HG03521 (cell line): ENCODE measurements around the gene ORM1.
"Not testable (repeated sequence)": the region's sequence is repeated elsewhere in the genome, so short reads cannot be mapped to it uniquely, and the experiment has no call there.

ENCODE experiments used
- ATAC-seq: cut with Tn5 transposase; IDR thresholded peaks from one replicate; pipeline ENCODE4 v1.9.1; 2021; ENCODE audit warnings: mild to moderate bottlenecking, moderate library complexity; ENCODE audit not compliant: unreplicated experiment

ORM1 gene

DNA sequence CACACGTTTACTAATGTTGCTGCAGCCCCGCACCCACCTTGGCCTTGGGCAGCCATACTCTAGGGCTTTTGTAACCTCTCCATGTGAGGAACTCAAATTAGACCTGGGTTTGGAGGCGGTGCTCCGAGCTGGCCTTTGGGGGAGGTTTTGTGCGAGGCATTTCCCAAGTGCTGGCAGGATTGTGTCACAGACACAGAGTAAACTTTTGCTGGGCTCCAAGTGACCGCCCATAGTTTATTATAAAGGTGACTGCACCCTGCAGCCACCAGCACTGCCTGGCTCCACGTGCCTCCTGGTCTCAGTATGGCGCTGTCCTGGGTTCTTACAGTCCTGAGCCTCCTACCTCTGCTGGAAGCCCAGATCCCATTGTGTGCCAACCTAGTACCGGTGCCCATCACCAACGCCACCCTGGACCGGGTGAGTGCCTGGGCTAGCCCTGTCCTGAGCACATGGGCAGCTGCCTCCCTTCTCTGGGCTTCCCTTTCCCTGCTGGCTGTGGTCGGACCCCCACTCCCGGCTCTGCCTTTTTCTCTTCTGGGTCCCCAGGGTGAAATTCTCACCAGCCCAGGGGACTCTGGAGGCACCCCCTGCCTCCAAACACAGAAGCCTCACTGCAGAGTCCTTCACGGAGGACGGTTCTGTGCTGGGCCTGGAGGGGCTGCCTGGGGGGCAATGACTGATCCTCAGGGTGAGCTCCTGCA lies at the start of gene ORM1:
ORM1 (plus strand) TSS at position 268 of the 701 bp plus-strand sequence; CDS start at position 304, 36 bp downstream.
- ATAC-seq: not testable (repeated sequence)

DNA sequence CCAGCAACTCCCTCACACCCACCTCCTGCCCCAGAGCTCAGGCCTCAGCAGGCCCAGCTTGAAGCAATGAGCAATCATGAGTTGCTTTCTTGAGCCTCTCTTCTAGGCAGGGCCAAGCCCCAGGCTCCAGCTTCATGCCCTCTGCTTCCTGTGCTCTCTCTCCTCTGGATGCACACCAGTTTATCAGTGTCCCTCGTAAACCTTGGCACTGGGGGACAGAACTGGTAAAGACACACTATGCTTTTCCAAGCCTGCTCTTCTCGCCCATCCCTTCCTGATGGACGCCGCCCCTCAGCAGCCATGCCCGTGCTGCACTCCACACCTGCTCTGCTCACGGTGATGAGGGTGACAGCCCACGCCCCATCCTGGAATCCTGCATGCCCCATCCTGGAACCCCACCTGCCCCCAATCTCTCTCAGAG lies 49.4 kb upstream of the ORM1 start:
- ATAC-seq: no peak

DNA sequence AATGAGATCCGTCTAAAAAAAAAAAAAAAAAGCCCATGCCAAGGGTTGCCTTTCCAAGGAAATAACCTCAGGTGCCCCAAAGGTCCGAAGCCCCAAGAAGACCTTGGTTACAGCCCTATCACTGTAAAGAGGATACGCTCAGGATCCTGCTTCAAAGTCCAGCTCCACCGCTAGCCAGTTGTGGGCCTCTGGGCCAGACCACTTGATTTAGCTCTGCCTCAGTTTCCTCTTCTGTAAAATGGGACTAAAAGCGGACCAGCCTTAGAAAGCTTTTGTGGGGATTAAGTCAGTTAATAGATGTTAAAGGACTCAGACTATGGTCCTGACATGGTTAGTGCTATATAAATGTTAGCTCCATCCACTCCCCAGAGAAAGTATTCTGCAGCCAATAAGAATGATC lies 48.7 kb upstream of the ORM1 start:
- ATAC-seq: no peak

DNA sequence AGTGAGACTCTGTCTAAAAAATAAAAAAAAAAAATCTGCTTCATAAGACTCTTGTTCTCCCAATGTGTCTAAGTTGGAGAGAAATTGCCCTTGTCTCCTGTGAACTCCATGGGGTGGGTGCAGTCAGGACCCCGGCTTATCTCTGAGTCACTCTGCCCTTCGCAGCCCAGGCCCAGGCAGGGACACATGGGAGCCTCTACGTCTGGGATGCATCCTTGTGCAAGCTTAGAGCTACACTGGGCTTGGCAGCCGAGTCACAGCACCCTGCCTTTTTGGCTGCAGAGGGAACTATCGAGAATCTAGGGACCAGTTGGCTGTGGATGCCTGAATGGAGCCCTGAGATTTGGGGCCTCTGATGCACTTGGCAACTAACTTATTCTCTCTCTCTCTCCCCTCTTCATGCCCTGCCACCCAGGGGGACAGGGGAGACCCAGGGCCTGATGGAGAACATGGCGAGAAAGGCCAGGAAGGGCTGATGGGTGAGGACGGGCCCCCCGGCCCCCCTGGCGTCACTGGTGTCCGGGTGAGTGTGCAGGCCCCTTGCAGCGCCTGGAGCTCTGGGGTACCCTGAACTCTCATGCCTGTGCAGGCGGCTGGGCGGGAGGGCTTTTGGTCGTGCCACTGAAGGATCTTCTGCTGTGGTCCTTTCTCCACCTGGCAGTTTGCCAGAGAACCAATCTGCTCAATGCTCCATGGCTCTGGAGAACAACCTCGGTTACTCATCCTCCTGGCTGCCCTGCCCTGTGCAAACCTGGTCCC lies 47.5 kb upstream of the ORM1 start:
- no peak for ATAC-seq

DNA sequence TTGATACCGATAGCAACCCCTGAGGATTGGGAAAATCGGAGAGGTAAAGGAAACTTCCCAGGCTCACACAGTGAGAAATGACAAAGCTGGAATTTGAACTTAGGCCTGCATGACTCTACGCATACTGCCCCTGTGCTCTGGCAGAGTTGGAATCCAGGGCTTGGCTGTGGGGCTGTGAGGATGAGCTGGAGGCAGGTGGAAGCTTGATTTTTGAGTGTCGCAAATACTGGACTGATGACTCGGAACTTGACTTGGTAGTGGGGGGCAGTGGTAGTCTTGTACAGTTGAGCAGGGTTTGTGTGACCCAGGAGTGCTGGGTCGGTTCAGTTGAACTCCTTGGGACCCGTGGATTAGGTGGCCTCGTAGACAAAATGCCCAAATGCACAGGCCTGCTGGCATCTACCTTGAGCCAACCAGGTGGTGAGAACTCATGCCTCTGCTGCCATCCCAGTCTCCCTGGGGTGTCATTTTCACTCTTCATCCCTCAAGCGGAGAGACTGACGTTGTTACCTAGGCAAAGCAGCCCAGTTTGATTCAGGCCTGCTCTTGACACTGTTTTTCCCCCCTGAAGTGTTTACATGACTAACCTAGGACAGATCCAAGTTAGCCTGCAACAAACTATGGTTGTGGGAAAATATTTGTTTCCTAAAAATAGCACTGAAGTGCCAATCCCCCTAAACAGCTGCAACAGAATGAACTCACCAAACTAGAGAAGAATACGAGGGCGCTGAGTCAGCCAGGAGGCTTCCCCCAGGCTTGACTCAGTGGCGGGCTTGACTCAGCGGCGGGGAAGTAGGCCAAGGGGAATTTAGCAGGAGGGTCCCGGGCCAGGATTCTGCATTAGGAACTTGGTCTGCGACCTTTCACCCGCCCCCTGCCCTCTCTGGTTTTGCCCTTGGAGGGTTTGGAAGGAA lies 45.7 kb upstream of the ORM1 start:
- no peak for ATAC-seq

DNA sequence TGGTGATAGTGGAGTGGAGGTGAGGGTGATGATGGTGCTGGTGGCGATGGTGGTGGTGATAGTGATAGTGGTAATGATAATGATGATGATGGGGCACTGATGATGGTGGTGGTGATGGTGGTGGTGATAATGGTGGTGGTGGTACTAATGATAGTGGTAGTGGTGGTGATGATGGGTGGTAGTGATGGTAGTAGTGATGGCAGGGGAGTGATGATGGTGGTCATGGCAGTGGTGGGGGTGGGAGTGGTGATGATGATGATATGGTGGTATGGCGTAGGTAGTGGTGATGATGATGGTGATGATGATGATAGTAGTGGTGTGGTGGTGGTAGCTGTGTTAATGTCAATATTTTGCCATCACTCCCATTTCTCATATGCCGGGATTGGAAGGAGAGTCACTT lies 44.5 kb upstream of the ORM1 start:
- ATAC-seq: no peak

DNA sequence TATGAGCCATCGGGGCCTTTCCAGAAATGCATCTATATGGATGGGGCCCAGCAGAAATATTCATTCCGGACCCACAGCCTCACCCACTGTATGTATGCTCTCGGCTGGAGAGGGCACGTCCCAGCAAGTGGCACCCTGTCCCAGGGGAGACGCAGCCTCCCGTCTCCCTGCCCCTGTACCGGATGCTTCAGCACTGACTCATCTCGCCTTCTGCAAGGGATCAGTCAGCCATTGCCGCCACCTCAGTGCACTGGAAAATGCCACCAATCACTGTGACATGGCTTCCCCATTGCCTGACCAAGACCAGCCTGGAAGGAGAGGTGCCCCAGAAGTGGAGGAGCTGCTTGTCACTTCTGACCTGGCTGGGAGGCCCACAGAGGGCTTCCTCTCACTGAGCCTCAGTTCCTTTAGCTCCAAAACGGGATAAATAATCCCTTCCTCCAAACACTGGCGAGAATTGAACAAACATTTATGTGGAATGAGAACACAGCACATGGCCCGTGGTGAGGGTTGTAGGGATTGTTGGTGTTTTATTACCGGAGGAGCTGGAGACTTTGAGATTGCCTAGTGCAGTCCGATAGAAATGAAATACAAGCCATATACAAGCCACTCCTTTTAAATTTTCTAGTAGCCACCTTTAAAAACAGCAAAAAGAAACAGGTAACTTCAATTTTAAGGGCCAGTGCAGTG lies 43.9 kb upstream of the ORM1 start:
- ATAC-seq: no peak

DNA sequence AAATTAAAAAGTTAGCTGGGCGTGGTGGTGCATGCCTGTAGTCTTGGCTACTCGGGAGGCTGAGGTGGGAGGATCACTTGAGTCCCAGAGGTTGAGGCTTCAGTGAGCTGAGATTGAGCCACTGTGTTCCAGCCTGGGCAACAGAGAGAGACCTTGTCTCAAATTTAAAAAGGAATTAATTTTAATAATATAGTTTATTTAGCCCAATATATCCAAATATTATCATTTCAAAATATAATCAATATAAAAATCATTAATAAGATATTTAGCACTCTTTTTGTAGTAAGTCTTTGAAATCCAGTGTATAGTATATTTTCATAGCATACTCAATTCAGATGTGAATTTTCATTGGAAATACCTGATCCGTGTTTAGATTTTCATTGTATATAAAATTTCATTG lies 43.2 kb upstream of the ORM1 start:
- ATAC-seq: no peak

DNA sequence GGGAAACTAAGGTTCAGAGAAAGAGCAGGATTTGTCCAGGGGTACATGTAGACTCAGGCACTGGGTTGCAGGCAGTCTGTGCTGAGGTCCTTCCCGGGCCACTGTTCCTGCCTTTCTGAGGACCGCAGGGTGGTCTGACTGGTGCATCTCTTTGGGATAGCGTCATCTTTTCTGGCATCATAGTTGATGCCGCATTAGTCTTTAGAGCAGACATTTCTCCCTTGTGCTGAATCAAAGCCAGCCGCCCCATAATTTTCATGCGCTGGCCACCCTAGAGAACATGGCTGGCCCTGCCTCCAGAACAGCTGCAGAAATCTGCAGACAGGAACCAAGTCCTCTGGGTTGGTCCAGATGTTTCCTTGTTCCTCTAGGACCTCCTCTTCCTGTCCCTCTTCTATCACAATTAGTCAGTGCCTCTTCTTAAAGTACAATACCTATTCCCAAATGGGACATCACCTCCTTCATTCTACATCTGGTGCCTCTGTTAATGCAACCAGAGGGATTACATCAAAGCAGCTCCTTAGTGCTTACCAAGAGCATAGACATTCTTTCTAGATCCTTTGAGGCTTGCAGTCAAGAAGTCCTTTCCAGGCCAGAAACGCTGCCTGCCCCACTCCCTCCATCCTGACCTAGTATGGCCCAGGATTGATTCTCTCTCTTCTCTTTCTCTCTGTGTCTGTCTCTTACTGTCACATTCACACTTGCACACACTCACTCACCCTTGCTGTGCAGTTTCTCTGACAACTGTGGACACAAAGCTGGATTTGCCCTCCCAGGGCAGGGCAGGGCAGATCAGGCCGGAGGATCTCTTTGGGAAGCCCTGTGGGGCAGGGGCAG lies 42.0 kb upstream of the ORM1 start:
- ATAC-seq: no peak

DNA sequence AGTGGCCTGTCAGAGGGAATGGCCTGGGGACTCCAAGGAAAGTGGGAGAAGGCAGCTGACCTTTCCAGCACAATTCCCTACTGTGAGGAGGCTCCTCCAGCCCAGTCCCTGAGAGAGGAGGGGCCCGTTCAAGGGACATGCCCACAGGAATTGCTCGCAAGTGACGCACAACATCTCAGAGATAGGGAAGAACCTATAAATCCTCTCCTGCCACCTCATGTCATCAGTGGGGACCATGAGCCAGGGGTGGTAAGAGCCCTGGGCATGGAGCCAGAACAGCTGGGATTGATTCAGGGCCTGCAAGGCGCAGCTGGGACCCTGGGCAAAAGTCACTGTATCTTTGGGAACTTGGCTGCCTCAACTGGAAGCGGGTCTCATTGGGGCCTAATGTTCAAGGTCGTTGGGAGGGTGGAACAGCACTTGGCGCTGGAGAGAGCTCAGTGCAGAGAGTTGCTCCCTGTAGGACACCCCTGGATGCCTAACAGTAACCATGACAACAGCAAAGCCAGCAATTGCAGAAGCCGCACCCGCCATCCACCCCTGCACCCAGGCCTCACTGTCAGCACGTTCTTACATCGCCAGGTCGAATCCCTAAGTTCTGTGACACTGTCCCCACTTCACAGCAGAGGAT lies 41.3 kb upstream of the ORM1 start:
- ATAC-seq: no peak

DNA sequence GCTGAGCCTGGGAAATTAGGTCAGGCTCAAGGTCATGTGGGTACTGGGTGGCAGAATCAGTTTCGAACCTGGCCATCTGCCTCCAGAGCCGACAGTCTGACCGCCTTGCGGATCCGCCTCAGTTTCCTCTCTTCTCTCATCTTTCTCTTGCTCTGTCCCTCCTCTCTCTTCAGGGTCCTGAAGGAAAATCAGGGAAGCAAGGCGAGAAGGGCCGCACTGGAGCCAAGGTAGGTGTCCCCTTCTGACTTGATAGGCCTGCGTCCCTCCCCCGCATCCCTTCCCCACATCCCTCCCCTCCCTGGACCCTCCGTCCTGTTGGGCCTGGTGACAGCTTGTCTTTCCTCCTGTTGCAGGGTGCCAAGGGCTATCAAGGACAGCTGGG lies 40.8 kb upstream of the ORM1 start:
- no peak for ATAC-seq

DNA sequence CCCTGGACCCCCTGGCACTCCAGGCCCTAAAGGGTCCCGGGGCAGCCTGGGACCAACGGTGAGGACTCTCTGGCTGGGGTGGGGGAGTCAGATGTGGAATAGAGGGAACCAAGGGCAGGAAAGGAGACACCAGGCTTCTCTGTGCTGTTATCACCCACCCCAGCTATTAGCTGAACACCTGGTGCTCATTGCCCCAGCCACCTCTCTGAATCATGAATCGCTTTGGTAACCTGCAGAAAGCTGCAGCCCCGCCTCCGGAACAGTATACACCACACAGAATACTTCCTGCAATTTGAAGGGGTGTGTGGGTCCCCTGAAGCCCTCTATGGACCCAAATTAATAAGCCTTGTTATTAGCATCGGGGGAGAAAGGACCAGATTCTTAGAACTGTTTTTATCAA lies 40.4 kb upstream of the ORM1 start:
- no peak for ATAC-seq

DNA sequence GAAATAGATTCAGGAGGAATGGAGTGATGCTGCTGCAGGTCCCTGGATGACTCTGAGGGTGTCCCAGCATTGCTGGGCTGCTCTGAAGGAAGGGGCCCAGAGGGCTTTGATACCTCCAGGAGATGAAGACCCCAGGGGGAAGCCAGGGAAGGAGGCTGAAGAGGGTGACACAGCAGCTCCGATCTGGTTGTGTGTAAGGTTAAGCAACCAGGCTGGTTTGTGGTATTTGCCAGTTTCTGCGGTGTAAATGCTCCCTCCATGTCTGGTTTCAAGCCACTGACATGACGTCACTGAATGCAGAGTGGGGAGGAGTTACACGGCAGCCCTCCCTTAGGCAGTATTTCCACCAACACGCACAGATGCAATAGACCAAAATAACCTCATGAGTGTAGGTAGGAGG lies 40.0 kb upstream of the ORM1 start:
- no peak for ATAC-seq

DNA sequence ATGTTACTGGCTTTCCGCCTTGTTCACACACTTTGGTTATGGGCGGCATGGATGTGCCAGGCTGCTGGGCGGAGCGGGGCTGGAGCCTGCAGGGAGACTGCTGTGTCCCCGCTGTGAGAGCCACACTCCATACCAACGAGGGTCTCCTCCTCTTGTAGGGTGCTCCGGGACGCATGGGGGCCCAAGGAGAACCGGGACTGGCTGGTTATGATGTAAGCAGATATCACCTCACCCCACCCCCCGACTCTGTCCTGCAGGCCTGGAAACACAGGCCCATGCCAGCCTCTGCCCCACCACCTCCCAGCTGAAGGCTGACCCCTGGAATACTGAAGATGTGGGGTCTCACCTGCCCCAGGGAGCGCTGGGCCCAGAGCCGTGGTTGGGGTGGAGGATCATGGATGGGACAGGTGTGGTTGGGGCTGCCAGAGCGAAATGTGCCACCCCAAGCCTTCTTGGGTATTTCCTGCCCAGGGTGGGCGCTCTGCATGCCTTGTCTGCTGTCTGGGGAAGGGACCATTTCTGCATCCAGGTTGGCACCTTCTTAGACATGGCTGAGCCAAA lies 39.3 kb upstream of the ORM1 start:
- ATAC-seq: no peak

DNA sequence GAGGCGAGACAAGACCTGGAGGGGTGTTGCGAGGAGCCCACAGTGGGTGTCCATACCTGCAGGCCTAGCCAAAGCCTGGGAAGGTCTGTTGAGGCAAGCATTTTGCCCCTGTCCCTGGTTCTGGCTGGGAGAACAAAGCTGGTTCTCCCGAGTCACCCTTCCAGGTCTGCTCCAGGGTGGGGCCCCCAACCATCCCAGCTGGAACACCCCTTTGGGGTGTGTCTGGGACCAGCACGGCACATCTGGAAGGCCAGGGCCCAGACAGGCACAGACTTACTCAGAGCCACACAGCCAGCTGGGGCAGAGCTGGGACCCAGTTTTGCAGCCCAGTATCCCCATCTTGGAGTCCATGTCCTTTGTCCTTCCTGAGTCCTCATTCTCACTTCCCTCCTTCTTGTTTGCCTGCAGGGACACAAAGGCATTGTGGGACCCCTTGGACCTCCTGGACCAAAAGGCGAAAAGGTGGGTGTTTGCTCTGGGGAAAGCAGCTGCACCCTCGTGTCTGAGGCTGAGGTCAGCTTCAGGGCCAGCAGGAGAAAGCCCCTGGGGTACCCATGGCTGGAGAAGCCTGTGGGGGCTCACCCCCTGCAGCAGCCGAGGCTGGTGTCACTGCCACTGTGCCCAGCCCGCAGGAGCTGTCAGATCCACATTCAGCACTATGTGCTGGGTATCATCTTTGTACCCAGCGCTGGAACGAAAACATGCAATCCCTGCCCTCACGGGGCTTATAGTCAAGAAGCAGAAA lies 38.4 kb upstream of the ORM1 start:
- no peak for ATAC-seq

DNA sequence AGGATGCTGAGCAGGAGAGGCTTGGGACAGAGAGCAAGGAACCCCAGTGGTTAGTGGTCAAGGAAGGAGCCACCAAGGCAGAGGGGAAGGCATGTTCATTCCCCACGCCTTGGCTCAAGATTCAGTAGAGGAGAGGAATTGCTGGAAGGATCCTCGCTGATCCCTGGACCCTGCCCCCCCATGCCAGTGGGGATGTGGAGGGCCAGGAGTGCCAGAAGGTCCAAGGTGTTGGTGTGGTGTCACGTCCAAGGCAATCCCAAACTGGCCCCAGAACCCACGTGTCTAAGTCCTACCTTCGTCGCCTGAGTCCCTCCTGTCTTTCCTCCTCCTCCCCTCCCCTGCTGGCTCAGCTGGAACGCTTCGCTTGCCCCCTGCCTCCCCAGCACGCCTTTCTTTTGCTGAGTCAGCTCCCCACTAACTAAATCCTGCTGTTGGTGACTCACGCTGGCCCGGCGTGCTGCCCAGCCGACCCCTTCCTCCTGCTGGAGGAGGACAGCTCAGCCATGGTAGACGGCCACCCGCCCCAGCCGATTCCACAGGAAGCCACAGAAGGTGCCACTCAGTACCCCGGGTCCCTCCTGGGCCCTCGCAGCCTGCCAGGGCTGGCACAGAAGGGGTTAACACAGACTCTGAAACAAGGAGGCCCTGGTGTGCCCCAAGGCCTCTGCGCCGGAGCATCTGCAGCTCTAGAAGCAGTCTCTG lies 37.6 kb upstream of the ORM1 start:
- ATAC-seq: no peak

DNA sequence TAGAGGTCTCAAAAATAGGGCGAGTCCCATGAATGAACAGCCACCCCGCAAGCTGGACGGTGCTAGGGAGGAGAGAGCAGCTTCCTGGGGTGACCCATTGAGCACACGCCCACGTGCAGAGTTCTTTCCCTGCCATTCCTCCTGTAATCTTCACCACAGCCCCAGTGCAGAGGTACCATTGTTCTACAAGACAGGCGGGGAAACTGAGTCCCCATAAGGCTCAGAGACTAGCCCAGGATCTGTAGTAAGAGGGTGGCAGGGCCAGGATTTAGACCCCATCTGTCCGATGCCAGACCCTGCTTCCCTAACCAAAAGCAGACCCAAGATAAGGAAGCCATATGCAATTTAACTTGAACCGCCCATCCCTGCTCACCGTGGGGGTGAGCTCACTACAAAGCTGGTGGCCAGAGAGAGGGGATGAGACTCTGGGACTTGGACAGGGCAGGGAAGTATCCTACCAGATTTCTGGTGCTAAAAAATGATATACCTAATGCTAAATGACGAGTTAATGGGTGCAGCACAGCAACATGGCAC lies 36.7 kb upstream of the ORM1 start:
- no peak for ATAC-seq
